ENCODE measurements around the gene COMMD1. TPM values are rescaled to one million over a fixed set of nuclear protein-coding genes. Genes with fewer than 3 reads are reported as not detected.
"Not testable (repeated sequence)": the region's sequence is repeated elsewhere in the genome, so short reads cannot be mapped to it uniquely, and the experiment has no call there.

COMMD1 gene
- total RNA-seq, 1 experiment from 2014 or later: 25.3 TPM

DNA sequence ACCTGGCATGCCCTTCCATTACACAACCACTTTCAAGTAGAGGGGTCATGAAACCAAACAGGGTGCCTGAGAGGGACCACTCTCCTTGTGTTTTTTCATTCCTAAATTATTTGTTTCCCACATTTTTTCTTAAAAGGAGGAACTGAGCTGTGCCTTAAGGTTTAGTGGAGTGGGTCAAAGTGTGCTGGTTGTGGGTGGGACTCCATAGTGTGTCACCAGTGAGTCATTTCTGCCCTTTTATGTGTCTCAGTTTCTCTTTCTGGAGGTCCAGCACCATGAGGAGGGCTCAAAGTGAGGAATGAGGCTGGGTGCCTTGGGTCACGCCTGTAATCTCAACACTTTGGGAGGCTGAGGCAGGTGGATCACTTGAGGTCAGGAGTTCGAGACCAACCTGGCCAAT lies 37.8 kb downstream of the COMMD1 start:
- no peak for DNase-seq
- no peak overlapping the region for H3K4me3 ChIP-seq (ENCODE audit: insufficient read depth, low read depth, low read length)
- H3K36me3 ChIP-seq (replicated peaks; ENCODE audit: control insufficient read depth, insufficient read depth, low read length): no peaks in the 10 kb centered on the region
- H3K27me3 ChIP-seq (ENCODE audit: control insufficient read depth, insufficient read depth, low read length): no peaks in the 10 kb centered on the region

DNA sequence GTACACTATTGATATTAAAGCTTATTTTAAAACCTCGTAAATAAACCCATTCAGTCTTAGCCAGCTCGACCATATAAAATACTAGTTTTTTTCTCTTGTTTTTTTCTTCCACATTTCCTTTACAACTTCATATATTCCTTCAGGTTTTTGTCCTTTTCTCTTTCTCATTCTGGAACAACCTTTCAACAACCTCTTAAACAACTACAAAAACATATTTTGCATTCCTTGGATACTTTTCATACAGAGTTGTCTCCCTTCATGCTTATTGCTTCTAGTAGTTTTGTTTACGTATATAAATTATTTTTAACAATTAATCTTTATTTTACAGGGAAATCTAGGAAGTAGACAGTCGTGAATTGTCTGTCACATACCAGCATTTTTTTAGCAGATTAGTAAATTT lies 41.2 kb downstream of the COMMD1 start:
- no peaks in the 10 kb centered on the region for H3K27me3 ChIP-seq (ENCODE audit: control insufficient read depth, insufficient read depth, low read length)
- H3K36me3 ChIP-seq (replicated peaks; ENCODE audit: control insufficient read depth, insufficient read depth, low read length): no peaks in the 10 kb centered on the region
- H3K4me3 ChIP-seq (ENCODE audit: insufficient read depth, low read depth, low read length): no peak overlapping the region
- DNase-seq: no peak

DNA sequence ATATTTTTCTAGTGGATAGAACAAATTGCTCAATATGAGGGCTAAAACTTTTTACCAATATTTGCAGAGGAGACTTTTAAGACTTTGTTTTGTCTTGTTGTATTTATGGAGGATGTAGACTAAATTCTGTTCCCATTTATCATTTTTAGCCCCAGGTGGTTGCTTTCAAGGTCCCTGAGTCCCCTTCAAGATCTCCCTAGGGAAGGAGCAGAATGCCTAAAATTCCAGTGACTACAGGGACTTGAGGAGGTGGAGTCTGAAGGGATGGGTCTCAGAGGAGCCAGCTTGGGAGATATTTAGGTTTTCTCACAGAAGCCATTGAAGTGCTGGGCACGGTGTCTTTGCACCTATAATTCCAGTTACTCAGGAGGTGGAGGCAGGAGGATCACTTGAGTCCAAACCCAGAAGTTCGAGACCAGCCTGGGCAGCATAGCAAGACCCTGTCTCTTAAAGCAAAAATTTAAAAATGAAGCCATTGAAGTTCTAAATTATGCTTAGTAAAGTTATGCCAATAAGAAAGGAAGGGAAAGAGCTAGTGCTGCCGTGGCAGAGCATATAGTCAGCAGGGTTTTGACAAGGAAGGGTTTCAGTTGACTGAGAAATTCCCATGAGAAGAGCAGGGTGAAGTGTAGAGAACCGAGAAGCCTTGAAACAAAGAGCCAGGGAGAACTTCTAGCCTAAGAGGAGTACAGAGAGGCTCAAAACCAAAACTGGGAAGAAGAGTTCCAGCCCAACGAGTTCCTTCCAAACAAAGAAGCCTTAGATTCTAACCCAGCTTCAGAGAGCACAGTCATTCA lies 43.4 kb downstream of the COMMD1 start:
- Histone ChIP-seq H3K4me3 (ENCODE audit: insufficient read depth, low read depth, low read length) (no peak overlapping the region), H3K36me3 (replicated peaks; ENCODE audit: control insufficient read depth, insufficient read depth, low read length) (no peaks in the 10 kb centered on the region), H3K27me3 (ENCODE audit: control insufficient read depth, insufficient read depth, low read length) (no peaks in the 10 kb centered on the region)
- peak; percentile 23 for DNase-seq

DNA sequence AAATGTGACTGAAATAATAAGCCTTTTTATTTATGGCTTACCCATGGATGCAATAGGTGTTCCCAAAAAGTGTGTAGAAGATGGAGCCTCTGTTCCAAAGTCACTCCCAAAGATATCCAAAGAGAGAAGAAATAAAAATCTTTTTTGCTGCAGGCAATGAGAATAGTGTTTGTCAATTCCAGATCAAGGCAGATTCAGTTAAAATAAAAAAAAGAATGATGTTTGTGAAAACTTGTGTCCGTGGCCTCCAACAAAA lies 43.9 kb downstream of the COMMD1 start:
- Histone ChIP-seq H3K27me3 (ENCODE audit: control insufficient read depth, insufficient read depth, low read length) (no peaks in the 10 kb centered on the region), H3K36me3 (replicated peaks; ENCODE audit: control insufficient read depth, insufficient read depth, low read length) (no peaks in the 10 kb centered on the region), H3K4me3 (ENCODE audit: insufficient read depth, low read depth, low read length) (no peak overlapping the region)
- no peak for DNase-seq

DNA sequence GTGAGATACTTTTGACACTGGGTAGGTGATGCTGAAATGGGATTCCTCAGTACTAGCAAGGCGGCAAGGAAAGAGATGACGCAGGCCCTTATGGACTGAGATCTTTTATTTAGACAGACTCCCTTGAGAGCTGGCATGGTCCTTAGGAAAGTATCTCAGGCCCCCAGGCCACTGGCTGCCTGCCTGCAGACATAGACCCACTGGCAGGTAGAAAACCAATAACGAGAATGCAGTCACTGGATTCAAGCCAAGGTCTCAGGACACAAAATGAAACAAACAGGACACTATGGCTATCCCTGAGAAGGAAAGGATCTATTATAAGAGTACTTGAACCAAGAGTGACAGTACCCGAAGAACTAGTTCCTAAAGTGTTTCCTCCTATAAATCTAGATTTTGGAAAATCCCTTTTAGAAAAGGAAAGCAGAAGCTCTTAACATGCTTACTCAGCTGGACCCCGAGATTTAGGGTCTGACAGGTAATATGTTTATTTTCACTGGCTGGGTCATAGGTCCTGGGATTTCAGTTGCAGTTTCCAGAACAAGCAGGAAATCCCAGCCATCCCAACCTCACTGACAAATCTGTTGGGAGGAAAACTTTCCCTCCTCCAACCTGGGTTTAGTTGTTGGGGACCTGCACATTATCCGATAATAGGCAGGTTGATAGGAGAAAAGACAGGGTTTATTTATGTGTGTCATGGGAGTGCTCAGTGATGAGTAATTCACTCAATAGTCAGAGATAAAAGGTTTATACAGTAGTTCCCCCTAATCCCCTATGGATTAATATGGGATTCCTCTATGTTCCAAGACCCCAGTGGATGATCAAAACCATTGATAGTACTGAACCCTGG lies 44.5 kb downstream of the COMMD1 start:
- no peak for DNase-seq
- no peaks in the 10 kb centered on the region for H3K36me3 ChIP-seq (replicated peaks; ENCODE audit: control insufficient read depth, insufficient read depth, low read length)
- no peaks in the 10 kb centered on the region for H3K27me3 ChIP-seq (ENCODE audit: control insufficient read depth, insufficient read depth, low read length)

DNA sequence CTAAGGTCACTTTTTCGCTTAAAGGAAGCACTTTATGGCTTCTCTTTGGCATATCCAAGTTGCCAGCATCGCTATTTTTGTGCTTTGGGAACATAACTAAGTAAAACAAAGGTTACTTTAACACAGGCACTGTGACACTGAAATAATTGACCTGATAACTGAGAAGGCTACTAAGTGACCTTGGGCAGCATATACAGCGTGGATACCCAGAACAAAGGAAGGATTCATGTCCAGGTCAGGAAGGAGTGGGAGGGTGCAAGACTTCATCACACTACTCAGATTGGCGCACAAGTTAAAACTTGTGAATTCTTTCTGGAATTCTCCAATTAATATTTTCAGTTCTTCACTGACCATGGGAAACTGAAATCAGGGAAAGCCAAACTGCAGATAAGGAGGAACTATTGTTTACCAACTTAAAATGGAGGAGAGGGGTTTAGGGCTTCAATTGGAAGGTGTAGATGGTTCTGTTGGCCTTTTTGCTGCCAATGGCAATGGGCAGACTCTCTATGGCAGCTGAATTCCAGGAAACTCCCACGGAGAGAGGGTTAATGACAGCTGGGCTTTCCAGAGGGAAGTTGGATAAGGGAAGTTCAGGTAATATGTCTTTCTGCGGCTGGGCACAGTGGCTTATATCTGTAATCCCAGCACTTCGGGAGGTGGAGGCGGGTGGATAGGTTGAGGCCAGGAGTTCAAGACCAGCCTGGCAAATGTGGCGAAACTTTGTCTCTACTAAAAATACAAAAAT lies 45.3 kb downstream of the COMMD1 start:
- H3K36me3 ChIP-seq (replicated peaks; ENCODE audit: control insufficient read depth, insufficient read depth, low read length): no peaks in the 10 kb centered on the region
- DNase-seq: no peak
- H3K4me3 ChIP-seq (ENCODE audit: insufficient read depth, low read depth, low read length): no peak overlapping the region
- H3K27me3 ChIP-seq (ENCODE audit: control insufficient read depth, insufficient read depth, low read length): no peaks in the 10 kb centered on the region

More for the DNA sequence above, 44.5 kb downstream of the COMMD1 start:
- no peak overlapping the region for H3K4me3 ChIP-seq (ENCODE audit: insufficient read depth, low read depth, low read length)

DNA sequence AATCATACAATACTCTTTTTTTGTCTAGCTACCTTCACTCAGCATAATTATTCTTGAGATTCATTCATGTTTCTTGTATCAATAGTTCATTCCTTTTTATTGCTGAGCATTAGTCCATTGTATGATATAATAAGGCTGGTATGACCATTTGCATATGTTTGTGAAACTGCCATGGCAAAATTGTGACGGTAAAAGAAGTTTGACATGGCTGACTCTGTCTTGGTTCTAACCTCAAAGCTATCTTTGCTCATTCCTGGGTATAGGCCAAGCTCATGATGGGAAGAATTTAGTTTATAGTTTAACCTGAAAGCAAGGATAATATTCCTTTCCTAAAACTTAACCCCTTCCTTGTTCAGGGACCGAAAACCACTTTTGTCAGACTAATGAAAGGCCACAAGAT lies 46.4 kb downstream of the COMMD1 start:
- Histone ChIP-seq H3K27me3 (ENCODE audit: control insufficient read depth, insufficient read depth, low read length) (no peaks in the 10 kb centered on the region), H3K4me3 (ENCODE audit: insufficient read depth, low read depth, low read length) (no peak overlapping the region), H3K36me3 (replicated peaks; ENCODE audit: control insufficient read depth, insufficient read depth, low read length) (no peaks in the 10 kb centered on the region)
- no peak for DNase-seq

- DNase-seq: no peak
- no peak overlapping the region for H3K4me3 ChIP-seq (ENCODE audit: insufficient read depth, low read depth, low read length)
- no peaks in the 10 kb centered on the region for H3K27me3 ChIP-seq (ENCODE audit: control insufficient read depth, insufficient read depth, low read length)
- no peaks in the 10 kb centered on the region for H3K36me3 ChIP-seq (replicated peaks; ENCODE audit: control insufficient read depth, insufficient read depth, low read length)
Measured at GRCh38 chr2:61952288-61952687, 46.8 kb downstream of the COMMD1 start.

DNA sequence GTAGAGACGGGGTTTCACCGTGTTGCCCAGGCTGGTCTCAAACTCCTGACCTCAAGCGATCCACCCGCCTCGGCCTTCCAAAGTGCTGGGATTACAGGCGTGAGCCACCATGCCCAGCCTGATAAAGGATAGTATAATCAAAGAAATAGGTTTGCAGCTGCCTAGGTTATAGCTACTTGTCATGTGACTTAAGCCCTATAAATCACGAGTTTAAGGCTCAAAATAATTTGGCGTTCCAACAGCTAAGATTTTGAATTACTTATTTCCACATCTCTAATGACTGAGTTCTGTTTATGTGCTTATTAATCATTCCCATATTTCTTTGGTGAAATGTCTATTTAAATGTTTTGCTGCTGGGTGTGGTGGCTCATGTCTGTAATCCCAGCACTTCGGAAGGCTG lies 49.4 kb downstream of the COMMD1 start:
- not testable (repeated sequence) for H3K36me3 ChIP-seq (replicated peaks; ENCODE audit: control insufficient read depth, insufficient read depth, low read length); DNase-seq; H3K27me3 ChIP-seq (ENCODE audit: control insufficient read depth, insufficient read depth, low read length); H3K4me3 ChIP-seq (ENCODE audit: insufficient read depth, low read depth, low read length)

DNA sequence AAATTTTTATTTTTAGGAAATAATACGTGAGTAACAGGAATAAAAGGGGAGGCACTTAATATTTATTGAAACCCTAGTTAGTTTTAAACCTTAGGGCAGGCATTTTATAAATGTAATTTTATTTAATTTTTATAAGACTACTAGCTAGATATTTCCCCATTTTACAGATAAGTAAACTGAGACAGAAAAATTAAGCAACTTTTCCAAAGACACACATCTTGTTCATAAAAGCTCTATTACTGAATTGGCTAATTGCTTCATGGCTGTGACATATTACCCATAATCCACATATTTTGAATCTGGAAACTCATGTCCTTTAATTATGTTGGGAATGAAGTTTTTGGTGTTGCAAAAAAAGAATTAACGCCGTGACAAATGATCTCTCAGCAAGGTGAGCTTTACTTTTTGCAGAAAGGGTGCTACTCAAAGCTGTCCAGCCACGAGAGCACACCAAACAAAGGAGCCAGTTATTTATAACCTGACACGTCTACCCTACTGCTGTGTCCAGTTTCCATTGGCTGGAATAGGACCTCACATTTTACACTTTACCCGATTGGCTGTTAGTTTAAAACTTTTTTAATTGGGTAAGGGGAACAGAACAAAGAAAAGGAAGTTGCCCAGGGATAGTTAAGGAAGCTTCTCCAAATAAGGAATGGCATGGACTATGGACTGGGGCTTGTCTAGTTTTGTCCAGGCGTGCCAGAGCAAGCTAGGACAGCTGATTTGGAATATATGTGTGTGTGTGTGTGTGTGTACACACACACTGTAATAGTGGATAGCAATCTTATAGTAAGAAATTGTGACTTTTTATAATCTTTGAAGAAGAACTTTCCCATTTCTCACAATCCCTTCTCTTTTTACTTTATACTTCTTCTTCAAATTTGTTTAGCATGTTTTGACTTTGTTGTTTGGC lies 54.2 kb downstream of the COMMD1 start:
- no peaks in the 10 kb centered on the region for H3K36me3 ChIP-seq (replicated peaks; ENCODE audit: control insufficient read depth, insufficient read depth, low read length)
- no peak overlapping the region for H3K4me3 ChIP-seq (ENCODE audit: insufficient read depth, low read depth, low read length)
- DNase-seq: no peak
- H3K27me3 ChIP-seq (ENCODE audit: control insufficient read depth, insufficient read depth, low read length): no peaks in the 10 kb centered on the region

GRCh38 chr2:61961231-61961901 lies 55.9 kb downstream of the COMMD1 start:
- no peaks in the 10 kb centered on the region for H3K27me3 ChIP-seq (ENCODE audit: control insufficient read depth, insufficient read depth, low read length)

DNA sequence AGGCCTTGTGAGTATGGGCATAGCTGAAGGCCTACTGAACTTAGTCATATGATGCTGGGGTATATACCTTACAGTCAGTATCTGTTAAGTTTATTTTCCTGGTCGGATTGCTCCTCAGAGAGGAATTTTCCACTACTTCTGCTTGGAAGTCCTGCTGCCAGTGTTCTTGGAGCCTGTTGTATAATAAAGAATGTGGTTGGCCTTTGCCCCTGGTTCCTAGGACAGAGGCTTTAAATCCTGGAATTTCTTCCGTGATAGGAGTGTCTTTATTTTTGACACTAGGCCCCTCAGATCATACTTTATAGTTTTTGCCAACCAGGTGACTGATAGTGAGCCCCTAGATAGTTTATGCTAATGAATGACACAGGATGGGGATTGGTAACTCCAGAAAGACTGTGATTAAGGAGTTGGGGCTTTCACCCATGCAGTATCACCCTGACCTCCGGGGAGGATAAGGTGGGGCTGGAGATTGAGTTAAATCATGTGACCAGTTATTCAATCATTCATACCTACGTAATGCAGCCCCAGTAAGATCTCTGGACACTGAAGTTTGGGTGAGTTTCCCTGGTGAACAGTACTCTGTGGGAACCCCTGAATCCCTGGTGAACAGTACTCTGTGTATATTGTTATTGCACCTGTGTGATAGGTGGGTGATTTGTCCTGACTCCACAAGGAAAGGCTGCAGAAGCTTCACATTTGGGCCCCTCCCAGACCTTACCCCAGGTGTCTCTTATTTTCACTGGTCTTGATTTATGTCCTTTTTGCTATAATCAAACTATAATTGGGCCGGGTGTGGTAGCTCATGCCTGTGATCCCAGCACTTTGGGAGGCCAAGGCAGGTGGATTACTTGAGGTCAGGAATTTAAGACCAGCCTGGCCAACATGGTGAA lies 56.9 kb downstream of the COMMD1 start:
- Histone ChIP-seq H3K27me3 (ENCODE audit: control insufficient read depth, insufficient read depth, low read length) (no peaks in the 10 kb centered on the region), H3K4me3 (ENCODE audit: insufficient read depth, low read depth, low read length) (no peak overlapping the region), H3K36me3 (replicated peaks; ENCODE audit: control insufficient read depth, insufficient read depth, low read length) (no peaks in the 10 kb centered on the region)
- DNase-seq: peak; percentile 10

More at GRCh38 chr2:61961231-61961901, 55.9 kb downstream of the COMMD1 start:
- no peak for DNase-seq
- no peak overlapping the region for H3K4me3 ChIP-seq (ENCODE audit: insufficient read depth, low read depth, low read length)
- H3K36me3 ChIP-seq (replicated peaks; ENCODE audit: control insufficient read depth, insufficient read depth, low read length): no peaks in the 10 kb centered on the region

All from H7 (cell line).